ENCODE results near the gene ABLIM2. TPM values are rescaled to one million over a fixed set of nuclear protein-coding genes. Genes with fewer than 3 reads are reported as not detected.

The ABLIM2 gene
- total RNA-seq, 1 experiment from 2014 or later = 1.0 TPM

DNA sequence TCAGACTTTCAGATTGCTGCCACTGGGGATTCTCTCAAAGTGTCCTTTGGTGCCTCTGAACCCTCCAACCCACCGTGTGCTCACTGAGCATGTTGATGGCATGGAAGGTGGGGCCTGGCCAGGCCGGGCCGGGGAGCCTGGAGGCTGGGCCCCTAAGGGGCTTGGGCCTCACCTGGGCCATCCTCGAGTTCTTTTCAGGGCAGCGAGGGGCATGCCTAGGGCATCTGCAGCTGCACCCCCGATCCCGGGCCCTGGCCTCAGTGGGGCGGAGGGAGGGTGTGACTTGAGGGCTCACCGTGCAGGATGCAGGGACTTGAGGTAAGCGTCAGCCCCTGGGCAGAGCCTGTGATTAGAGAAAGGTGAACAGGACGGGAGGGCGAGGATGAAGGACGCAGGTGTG is 38.9 kb upstream of the ABLIM2 start:
- TF ChIP-seq CTCF (conservative IDR thresholded peaks at IDR 0.05) = no peak

More for the DNA sequence above, 38.9 kb upstream of the ABLIM2 start:
- Histone ChIP-seq H2BK15ac (ENCODE audit: low read depth, low read length) (no peak overlapping the region), H3K9ac (ENCODE audit: extremely low read depth, insufficient read length, low read length) (no peak overlapping the region), H2AK5ac (ENCODE audit: insufficient read length, low read length) (no peak overlapping the region), H3K4ac (ENCODE audit: low read depth, low read length) (no peak overlapping the region), H4K20me1 (ENCODE audit: control insufficient read depth, insufficient read depth, insufficient read length) (no peaks in the 10 kb centered on the region), H3K4me2 (ENCODE audit: insufficient read depth, insufficient read length, low read length) (no peak overlapping the region), H3K56ac (ENCODE audit: insufficient read length, low read depth, low read length) (no peak overlapping the region), H3K27me3 (ENCODE audit: insufficient read depth, low read length) (no peaks in the 10 kb centered on the region), H3K79me1 (ENCODE audit: insufficient read depth, low read depth, low read length, poor library complexity, severe bottlenecking) (no peaks in the 10 kb centered on the region), H2BK5ac (ENCODE audit: insufficient read length, low read length) (no peak overlapping the region), H3K23me2 (ENCODE audit: insufficient read length, low read depth, low read length, poor library complexity, severe bottlenecking) (no peaks in the 10 kb centered on the region), H2AFZ (ENCODE audit: low read length) (no peak overlapping the region), H3K9me3 (ENCODE audit: control insufficient read depth, low read depth, low read length) (no peaks in the 10 kb centered on the region), H3K18ac (ENCODE audit: insufficient read length, low read depth, low read length) (no peak overlapping the region), H4K8ac (replicated peaks; ENCODE audit: insufficient read length, low read depth, low read length) (no peak overlapping the region), H2BK20ac (ENCODE audit: low read depth, low read length, poor library complexity, severe bottlenecking) (no peak overlapping the region), H3K14ac (ENCODE audit: insufficient read depth, low read length) (no peak overlapping the region), H2BK12ac (ENCODE audit: insufficient read length, low read depth, low read length) (no peak overlapping the region), H3T11ph (ENCODE audit: low read length) (no peak overlapping the region), H3K27ac (ENCODE audit: insufficient read length, low read depth, low read length) (no peak overlapping the region), H3K23ac (ENCODE audit: insufficient read length, low read depth, low read length) (no peak overlapping the region), H4K5ac (ENCODE audit: insufficient read length, low read depth, low read length) (no peak overlapping the region), H2BK120ac (ENCODE audit: low read depth, low read length, poor library complexity, severe bottlenecking) (no peak overlapping the region), H3K4me1 (ENCODE audit: insufficient read depth, low read length) (no peaks in the 10 kb centered on the region), H4K91ac (ENCODE audit: insufficient read length, low read depth, low read length) (no peak overlapping the region), H3K79me2 (ENCODE audit: insufficient read depth, low read length) (no peaks in the 10 kb centered on the region)
- H3K27ac Mint-ChIP-seq = no peak overlapping the region; a peak in 1 of 7 replicates
- no peak for DNase-seq
- H3K9me3 Mint-ChIP-seq = no peaks in the 10 kb centered on the region
- H3K27me3 Mint-ChIP-seq (ENCODE audit: low read depth) = peaks cover 1% of the 10 kb centered on the region
- H3K4me1 Mint-ChIP-seq = peaks cover 8 to 12% of the 10 kb centered on the region in 2 experiments; a peak in 3 of 4 replicates
- WGBS (ENCODE audit: extremely low coverage, insufficient read length, low lambda C conversion rate) = no CpG with 5 or more reads among the region's 13 CpGs
- no peaks in the 10 kb centered on the region for H3K36me3 Mint-ChIP-seq (ENCODE audit: insufficient read depth in 1 of 3, low read depth in 3 of 3)
- H3K4me3 Mint-ChIP-seq = no peak overlapping the region
